ENCODE data around the gene GGA2. TPM values are rescaled to one million over a fixed set of nuclear protein-coding genes. Genes with fewer than 3 reads are reported as not detected.

GGA2 gene
- total RNA-seq, 2 experiments from 2014 or later, result 73.3 to 75.1 TPM

DNA sequence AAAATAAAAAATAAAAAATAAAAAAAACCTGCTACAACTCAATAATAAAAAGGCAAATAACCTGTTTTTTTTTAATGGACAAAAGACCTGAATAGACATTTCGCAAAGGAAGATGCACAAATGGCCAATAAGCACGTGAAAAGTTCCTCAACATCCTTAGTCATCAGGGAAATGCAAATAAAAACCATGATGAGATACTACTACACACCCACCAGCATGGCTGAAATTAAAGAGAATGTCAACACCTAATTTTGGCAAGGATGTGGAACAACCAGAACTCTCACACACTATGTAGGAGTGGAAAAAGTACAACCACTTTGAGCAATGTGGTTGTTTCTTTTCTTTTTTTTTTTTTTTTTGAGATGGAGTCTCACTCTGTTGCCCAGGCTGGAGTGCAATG, 81.9 kb downstream of the GGA2 start:
- H3K4me3 Mint-ChIP-seq, result no peak overlapping the region
- no peaks in the 10 kb centered on the region for H3K4me1 Mint-ChIP-seq (ENCODE audit: low read depth)
- H3K36me3 Mint-ChIP-seq, result peaks cover 21% of the 10 kb centered on the region
- no peak overlapping the region for H3K27ac Mint-ChIP-seq
- intact Hi-C loops (cut with micrococcal nuclease), result no loop called here
- H3K27me3 Mint-ChIP-seq, result no peaks in the 10 kb centered on the region
- CTCF ChIA-PET, result no interaction called here
- POLR2A ChIA-PET, result no interaction called here
- no peak for DNase-seq
- H3K9me3 Mint-ChIP-seq, result no peaks in the 10 kb centered on the region

DNA sequence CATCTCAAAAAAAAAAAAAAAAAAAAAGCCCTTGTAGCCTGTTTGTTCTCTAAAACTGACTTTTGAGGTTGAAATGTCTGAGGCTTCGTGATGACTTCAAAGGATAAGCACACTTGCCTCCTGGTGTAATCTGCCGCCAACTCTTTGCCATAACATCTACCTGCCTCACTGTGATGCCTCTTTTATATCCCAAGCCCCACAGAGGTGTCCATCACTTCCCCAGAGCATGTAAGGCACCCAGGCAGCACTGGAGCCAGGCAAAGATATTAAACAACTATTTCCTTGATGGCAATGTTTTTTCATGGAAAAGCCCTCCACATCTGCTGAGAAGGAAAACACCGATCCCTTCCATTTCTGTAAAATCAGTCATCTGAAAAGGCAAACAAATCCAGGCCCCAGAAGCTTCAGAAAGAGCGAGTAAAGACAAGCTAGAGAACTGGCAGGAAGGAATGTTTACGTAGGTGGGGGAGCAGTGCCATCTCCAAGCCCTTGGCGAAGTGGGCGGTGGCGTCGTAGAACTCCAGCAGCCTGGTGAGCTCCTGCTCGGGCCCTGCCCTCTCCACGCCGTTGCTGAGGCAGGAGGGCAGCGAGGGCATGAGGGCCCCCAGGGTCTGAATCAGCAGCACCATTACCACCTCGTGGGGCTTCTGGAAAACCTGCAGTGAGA, 85.9 kb downstream of the GGA2 start:
- no peak overlapping the region for H3K27ac Mint-ChIP-seq

DNA sequence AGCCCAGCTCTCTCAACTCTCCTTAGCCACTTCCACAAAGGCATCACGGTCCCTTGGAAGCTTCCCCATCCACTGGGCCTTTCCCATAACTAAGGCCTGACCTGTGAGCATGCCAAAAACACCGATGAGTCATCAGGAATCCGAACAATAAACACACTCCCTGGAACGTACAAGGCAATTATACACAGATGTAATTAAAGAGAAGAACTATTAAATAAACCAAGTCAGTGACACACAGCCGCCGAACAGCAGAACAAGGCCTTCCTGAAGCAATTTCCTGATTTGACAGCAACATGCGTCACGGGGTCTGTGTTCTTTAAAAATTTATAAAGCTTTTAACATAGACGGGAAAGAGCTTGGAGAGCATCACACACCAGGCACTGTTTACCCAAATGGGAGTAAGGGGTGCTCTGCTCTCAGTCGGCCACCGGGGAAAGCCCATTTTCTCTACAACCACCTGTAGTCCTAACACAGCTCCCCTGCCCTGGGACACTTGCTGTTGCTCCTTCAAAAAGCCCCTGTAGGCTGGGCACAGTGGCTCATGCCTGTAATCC, 86.7 kb downstream of the GGA2 start:
- ChIA-PET CTCF (interaction anchor here (3.2 kb wide), 1 partner anchor 12 kb away, joined by 30 read pairs; no protein-coding TSS in a partner anchor), POLR2A (no interaction called here)
- Mint-ChIP-seq H3K27ac (no peak overlapping the region), H3K9me3 (no peaks in the 10 kb centered on the region), H3K36me3 (peaks cover 12% of the 10 kb centered on the region), H3K4me3 (no peak overlapping the region), H3K27me3 (no peaks in the 10 kb centered on the region), H3K4me1 (ENCODE audit: low read depth) (no peaks in the 10 kb centered on the region)
- intact Hi-C loops (cut with micrococcal nuclease), result no loop called here
- no peak for DNase-seq

More for the DNA sequence above, 85.9 kb downstream of the GGA2 start:
- H3K27me3 Mint-ChIP-seq, result no peaks in the 10 kb centered on the region
- H3K36me3 Mint-ChIP-seq, result peaks cover 12% of the 10 kb centered on the region
- intact Hi-C loops (cut with micrococcal nuclease), result no loop called here
- no peaks in the 10 kb centered on the region for H3K9me3 Mint-ChIP-seq
- H3K4me1 Mint-ChIP-seq (ENCODE audit: low read depth), result no peaks in the 10 kb centered on the region
- POLR2A ChIA-PET, result no interaction called here
- CTCF ChIA-PET, result interaction anchor here (0.7 to 3.2 kb wide), 2 partner anchors 11 to 14 kb away, joined by 3 to 30 read pairs; no protein-coding TSS in a partner anchor
- no peak overlapping the region for H3K4me3 Mint-ChIP-seq
- no peak for DNase-seq

DNA sequence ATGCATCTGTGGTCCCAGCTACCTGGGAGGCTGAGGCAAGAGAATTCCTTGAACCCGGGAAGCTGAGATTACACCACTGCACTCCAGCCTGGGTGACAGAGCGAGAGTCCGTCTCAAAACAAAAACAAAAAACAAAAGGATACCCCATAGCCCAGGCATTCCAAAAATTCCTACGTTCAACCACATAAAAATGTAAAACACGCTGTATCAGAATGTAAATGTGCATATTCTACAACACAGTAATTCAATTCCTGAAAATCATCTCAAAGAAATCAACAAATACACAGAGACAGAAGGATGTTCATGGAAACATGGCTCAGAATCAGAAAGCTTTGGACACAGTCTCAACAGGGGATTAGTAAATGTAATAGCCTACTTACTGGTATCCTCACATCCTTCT, 90.3 kb downstream of the GGA2 start:
- ChIA-PET POLR2A (interaction anchor here (0.7 kb wide), 1 partner anchor 67 kb away, joined by 3 read pairs; no protein-coding TSS in a partner anchor), CTCF (interaction anchor here (1.2 to 1.6 kb wide), 2 partner anchors 14 to 16 kb away, joined by 6 to 9 read pairs; no protein-coding TSS in a partner anchor)
- no peak overlapping the region for H3K4me3 Mint-ChIP-seq
- no peak overlapping the region for H3K27ac Mint-ChIP-seq
- H3K27me3 Mint-ChIP-seq, result no peaks in the 10 kb centered on the region
- peaks cover 15% of the 10 kb centered on the region for H3K36me3 Mint-ChIP-seq
- no peaks in the 10 kb centered on the region for H3K9me3 Mint-ChIP-seq
- no peak for DNase-seq
- H3K4me1 Mint-ChIP-seq (ENCODE audit: low read depth), result no peaks in the 10 kb centered on the region
- intact Hi-C loops (cut with micrococcal nuclease), result no loop called here

DNA sequence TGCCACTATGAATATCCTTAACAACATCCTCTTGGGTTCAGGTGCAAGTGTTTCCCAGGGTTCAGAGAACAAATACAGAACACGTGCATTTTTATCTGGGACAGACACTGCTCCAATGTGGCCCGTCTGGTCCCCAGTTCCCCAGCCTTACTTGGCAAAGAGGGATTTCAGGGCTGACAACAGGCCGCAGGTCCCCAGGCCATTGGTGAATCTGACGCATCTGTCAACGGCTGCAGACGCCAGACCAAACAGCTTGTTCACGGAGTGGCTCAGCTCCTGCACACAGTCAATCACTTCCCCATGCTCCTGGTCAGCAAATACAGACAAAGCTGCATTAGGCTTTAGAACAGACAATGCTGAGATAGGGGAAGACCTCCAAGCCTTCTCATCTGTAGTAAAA, 93.5 kb downstream of the GGA2 start:
- intact Hi-C loops (cut with micrococcal nuclease), result no loop called here
- ChIA-PET CTCF (interaction anchor here (0.6 to 3.6 kb wide), 2 partner anchors 18 to 24 kb away, joined by 4 to 33 read pairs; no protein-coding TSS in a partner anchor), POLR2A (no interaction called here)
- no peak overlapping the region for H3K4me3 Mint-ChIP-seq
- H3K36me3 Mint-ChIP-seq, result peaks cover 19% of the 10 kb centered on the region
- H3K27me3 Mint-ChIP-seq, result no peaks in the 10 kb centered on the region
- no peak overlapping the region for H3K27ac Mint-ChIP-seq
- H3K4me1 Mint-ChIP-seq (ENCODE audit: low read depth), result no peaks in the 10 kb centered on the region
- H3K9me3 Mint-ChIP-seq, result no peaks in the 10 kb centered on the region
- DNase-seq, result no peak

DNA sequence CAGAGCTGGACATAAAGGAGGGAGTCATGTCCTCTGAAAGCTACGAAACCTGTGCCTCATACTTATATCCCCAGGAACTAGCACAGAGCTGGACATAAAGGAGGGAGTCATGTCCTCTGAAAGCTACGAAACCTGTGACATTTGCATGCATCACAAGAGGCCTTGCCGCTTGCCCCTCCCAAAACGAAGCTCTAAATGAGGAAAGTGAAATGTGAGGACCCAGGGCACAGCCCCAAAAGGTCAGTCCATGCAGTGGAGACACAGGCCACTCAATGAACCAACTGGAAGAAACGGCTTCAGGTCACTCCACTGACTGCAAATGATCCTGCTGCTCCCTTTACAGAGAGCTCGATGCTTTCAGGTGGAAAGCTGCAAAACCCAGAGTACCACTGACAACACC, 95.6 kb downstream of the GGA2 start:
- DNase-seq, result no peak
- Mint-ChIP-seq H3K36me3 (peaks cover 29% of the 10 kb centered on the region), H3K4me3 (no peak overlapping the region), H3K4me1 (ENCODE audit: low read depth) (no peaks in the 10 kb centered on the region), H3K27ac (no peak overlapping the region), H3K9me3 (no peaks in the 10 kb centered on the region), H3K27me3 (no peaks in the 10 kb centered on the region)
- CTCF ChIA-PET, result interaction anchor here (0.5 to 3.6 kb wide), 2 partner anchors 20 to 1829 kb away, joined by 3 to 33 read pairs; no protein-coding TSS in a partner anchor
- intact Hi-C loops (cut with micrococcal nuclease), result no loop called here
- POLR2A ChIA-PET, result no interaction called here

Other genes starting within 250 kb of the GGA2 start
- not detected for gene SCNN1B, start 208.2 kb downstream of the GGA2 start, total RNA-seq
- 10 to 100 TPM; 17.0 to 18.1 TPM for gene COG7, start 57.3 kb downstream of the GGA2 start, total RNA-seq
- 10 to 100 TPM; 21.6 to 23.6 TPM for gene EARS2, start 46.9 kb upstream of the GGA2 start, total RNA-seq
- 10 to 100 TPM; 53.9 to 54.4 TPM for gene UBFD1, start 47.2 kb upstream of the GGA2 start, total RNA-seq
- 100 to 1,000 TPM; 152 to 153 TPM for gene NDUFAB1, start 85.8 kb upstream of the GGA2 start, total RNA-seq
- 10 to 100 TPM; 20.3 to 20.8 TPM for gene PALB2, start 130.8 kb upstream of the GGA2 start, total RNA-seq
- 10 to 100 TPM; 55.6 to 56.1 TPM for gene DCTN5, start 131.0 kb upstream of the GGA2 start, total RNA-seq
- gene PLK1, start 168.4 kb upstream of the GGA2 start, total RNA-seq, result 10 to 100 TPM; 81.2 to 81.6 TPM
- gene ERN2, start 202.7 kb upstream of the GGA2 start, total RNA-seq, result not detected
- not detected for gene CHP2, start 244.5 kb upstream of the GGA2 start, total RNA-seq